Measurements from ENCODE around the gene MYBPC2. TPM values are rescaled to one million over a fixed set of nuclear protein-coding genes. Genes with fewer than 3 reads are reported as not detected.

MYBPC2 gene
- total RNA-seq, 1 experiment from 2014 or later, result not detected

DNA sequence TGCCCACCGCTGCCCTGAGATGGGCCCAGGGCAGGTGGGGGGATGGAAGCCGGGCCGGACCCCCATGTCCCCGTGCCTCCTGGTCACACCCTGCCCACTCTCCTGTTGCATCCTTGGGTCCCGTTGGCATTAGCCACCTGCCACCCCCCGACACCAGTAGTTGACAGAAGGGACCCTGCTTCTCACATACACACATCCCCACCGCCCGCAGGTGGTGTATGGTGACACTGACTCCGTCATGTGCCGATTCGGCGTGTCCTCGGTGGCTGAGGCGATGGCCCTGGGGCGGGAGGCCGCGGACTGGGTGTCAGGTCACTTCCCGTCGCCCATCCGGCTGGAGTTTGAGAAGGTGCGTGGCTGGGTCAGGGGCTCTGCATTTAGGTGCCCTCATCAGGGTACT is 19.2 kb upstream of the MYBPC2 start:
- H3K36me3 ChIP-seq (ENCODE audit: insufficient read depth, low read length, poor library complexity, severe bottlenecking), result peaks cover 21% of the 10 kb centered on the region
- DNase-seq (ENCODE audit: low spot score), result no peak
- no TSS peak for BruUV-seq (replicated peaks)
- H3K4me3 ChIP-seq (ENCODE audit: low read depth, low read length, poor library complexity, severe bottlenecking), result no peak overlapping the region
- ChIA-PET POLR2A (ENCODE audit: low non-redundant PET) (no interaction called here), CTCF (no interaction called here)
- H3K9me3 ChIP-seq (ENCODE audit: low read depth, low read length, poor library complexity, severe bottlenecking), result no peaks in the 10 kb centered on the region
- TF ChIP-seq EZH2 (IDR thresholded peaks at IDR 0.05; ENCODE audit: borderline replicate concordance, low read depth, low read length, poor library complexity, severe bottlenecking), result no peak
- TF ChIP-seq, protein P1, sequence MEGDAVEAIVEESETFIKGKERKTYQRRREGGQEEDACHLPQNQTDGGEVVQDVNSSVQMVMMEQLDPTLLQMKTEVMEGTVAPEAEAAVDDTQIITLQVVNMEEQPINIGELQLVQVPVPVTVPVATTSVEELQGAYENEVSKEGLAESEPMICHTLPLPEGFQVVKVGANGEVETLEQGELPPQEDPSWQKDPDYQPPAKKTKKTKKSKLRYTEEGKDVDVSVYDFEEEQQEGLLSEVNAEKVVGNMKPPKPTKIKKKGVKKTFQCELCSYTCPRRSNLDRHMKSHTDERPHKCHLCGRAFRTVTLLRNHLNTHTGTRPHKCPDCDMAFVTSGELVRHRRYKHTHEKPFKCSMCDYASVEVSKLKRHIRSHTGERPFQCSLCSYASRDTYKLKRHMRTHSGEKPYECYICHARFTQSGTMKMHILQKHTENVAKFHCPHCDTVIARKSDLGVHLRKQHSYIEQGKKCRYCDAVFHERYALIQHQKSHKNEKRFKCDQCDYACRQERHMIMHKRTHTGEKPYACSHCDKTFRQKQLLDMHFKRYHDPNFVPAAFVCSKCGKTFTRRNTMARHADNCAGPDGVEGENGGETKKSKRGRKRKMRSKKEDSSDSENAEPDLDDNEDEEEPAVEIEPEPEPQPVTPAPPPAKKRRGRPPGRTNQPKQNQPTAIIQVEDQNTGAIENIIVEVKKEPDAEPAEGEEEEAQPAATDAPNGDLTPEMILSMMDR (conservative IDR thresholded peaks at IDR 0.05; ENCODE audit: low read depth, low read length), result no peak
- intact Hi-C loops (cut with micrococcal nuclease; ENCODE audit: unreplicated experiment), result no loop called here
- no peak overlapping the region for H3K27ac ChIP-seq (ENCODE audit: low read depth, low read length, poor library complexity, severe bottlenecking)
- H3K27me3 ChIP-seq (replicated peaks; ENCODE audit: insufficient read depth, low read depth, low read length, poor library complexity), result no peaks in the 10 kb centered on the region
- no peaks in the 10 kb centered on the region for H3K4me1 ChIP-seq (ENCODE audit: insufficient read depth, low read length, poor library complexity, severe bottlenecking)

GRCh38 chr19:50414864-50415660 is 17.6 kb upstream of the MYBPC2 start:
- BruUV-seq (replicated peaks), result no TSS peak
- ChIA-PET CTCF (interaction anchor here (0.7 kb wide), 1 partner anchor 47 kb away, joined by 4 read pairs; no protein-coding TSS in a partner anchor), POLR2A (ENCODE audit: low non-redundant PET) (no interaction called here)
- no peaks in the 10 kb centered on the region for H3K27me3 ChIP-seq (replicated peaks; ENCODE audit: insufficient read depth, low read depth, low read length, poor library complexity)
- TF ChIP-seq, protein P1 (conservative IDR thresholded peaks at IDR 0.05; ENCODE audit: low read depth, low read length), result peak; percentile 92
- no peak for TF ChIP-seq EZH2 (IDR thresholded peaks at IDR 0.05; ENCODE audit: borderline replicate concordance, low read depth, low read length, poor library complexity, severe bottlenecking)
- no peak overlapping the region for H3K27ac ChIP-seq (ENCODE audit: low read depth, low read length, poor library complexity, severe bottlenecking)
- no peaks in the 10 kb centered on the region for H3K4me1 ChIP-seq (ENCODE audit: insufficient read depth, low read length, poor library complexity, severe bottlenecking)
- no peak overlapping the region for H3K4me3 ChIP-seq (ENCODE audit: low read depth, low read length, poor library complexity, severe bottlenecking)
- intact Hi-C loops (cut with micrococcal nuclease; ENCODE audit: unreplicated experiment), result loop anchor here (2.0 kb wide), 1 partner anchor 46 kb away; no protein-coding TSS in a partner anchor
- H3K36me3 ChIP-seq (ENCODE audit: insufficient read depth, low read length, poor library complexity, severe bottlenecking), result peaks cover 6% of the 10 kb centered on the region
- DNase-seq (ENCODE audit: low spot score), result peak; percentile 84
- H3K9me3 ChIP-seq (ENCODE audit: low read depth, low read length, poor library complexity, severe bottlenecking), result no peaks in the 10 kb centered on the region

- Histone ChIP-seq H3K27ac (ENCODE audit: low read depth, low read length, poor library complexity, severe bottlenecking) (no peak overlapping the region), H3K36me3 (ENCODE audit: insufficient read depth, low read length, poor library complexity, severe bottlenecking) (peaks cover 5% of the 10 kb centered on the region), H3K27me3 (replicated peaks; ENCODE audit: insufficient read depth, low read depth, low read length, poor library complexity) (no peaks in the 10 kb centered on the region), H3K4me3 (ENCODE audit: low read depth, low read length, poor library complexity, severe bottlenecking) (no peak overlapping the region), H3K4me1 (ENCODE audit: insufficient read depth, low read length, poor library complexity, severe bottlenecking) (no peaks in the 10 kb centered on the region), H3K9me3 (ENCODE audit: low read depth, low read length, poor library complexity, severe bottlenecking) (no peaks in the 10 kb centered on the region)
- TF ChIP-seq EZH2 (IDR thresholded peaks at IDR 0.05; ENCODE audit: borderline replicate concordance, low read depth, low read length, poor library complexity, severe bottlenecking), result no peak
- TF ChIP-seq, protein P1 (conservative IDR thresholded peaks at IDR 0.05; ENCODE audit: low read depth, low read length), result no peak
- POLR2A ChIA-PET (ENCODE audit: low non-redundant PET), result no interaction called here
- DNase-seq (ENCODE audit: low spot score), result no peak
- intact Hi-C loops (cut with micrococcal nuclease; ENCODE audit: unreplicated experiment), result loop anchor here (2.0 kb wide), 1 partner anchor 47 kb away; no protein-coding TSS in a partner anchor
- CTCF ChIA-PET, result interaction anchor here (0.7 kb wide), 1 partner anchor 48 kb away, joined by 4 read pairs; no protein-coding TSS in a partner anchor
- BruUV-seq (replicated peaks), result no TSS peak
Observed at GRCh38 chr19:50415661-50416033, 17.0 kb upstream of the MYBPC2 start.

Measured in A673 (cell line).